SH-SY5Y (cell line): Measurements from ENCODE around the gene XYLT1.

Experiments used
- GATA2 ChIP-seq: IDR thresholded peaks from 2 replicates; pipeline ENCODE4 v1.6.1; 2011; ENCODE audit warnings: mild to moderate bottlenecking, low read depth, low read length
- GATA3 ChIP-seq: IDR thresholded peaks from 2 replicates; pipeline ENCODE4 v1.6.1; 2011; ENCODE audit warnings: low read depth, mild to moderate bottlenecking, low read length, moderate library complexity

The XYLT1 gene

DNA sequence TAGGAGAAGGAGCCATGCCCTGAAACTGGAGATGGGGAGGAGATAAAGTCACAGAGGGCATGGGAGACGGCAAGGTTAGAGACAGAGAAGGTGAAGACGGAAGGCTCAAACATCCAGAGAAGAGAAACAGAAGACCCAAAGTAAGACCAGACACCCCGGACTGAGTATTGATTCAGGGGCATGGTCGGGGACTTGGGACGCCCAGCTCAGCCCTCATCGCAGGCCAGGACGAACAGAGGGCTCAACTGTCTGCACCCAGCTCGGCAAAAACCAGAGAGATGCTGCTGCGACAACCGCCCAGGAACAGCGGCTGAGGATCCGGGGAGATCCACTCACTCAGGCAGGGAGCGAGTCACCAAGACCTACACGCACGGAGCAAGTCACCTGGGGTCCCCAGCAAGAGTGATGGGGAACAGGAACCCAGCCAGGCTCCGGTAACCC, 999 bp downstream of the XYLT1 start:
- TF ChIP-seq GATA2 (peak; percentile 40), GATA3 (no peak)

DNA sequence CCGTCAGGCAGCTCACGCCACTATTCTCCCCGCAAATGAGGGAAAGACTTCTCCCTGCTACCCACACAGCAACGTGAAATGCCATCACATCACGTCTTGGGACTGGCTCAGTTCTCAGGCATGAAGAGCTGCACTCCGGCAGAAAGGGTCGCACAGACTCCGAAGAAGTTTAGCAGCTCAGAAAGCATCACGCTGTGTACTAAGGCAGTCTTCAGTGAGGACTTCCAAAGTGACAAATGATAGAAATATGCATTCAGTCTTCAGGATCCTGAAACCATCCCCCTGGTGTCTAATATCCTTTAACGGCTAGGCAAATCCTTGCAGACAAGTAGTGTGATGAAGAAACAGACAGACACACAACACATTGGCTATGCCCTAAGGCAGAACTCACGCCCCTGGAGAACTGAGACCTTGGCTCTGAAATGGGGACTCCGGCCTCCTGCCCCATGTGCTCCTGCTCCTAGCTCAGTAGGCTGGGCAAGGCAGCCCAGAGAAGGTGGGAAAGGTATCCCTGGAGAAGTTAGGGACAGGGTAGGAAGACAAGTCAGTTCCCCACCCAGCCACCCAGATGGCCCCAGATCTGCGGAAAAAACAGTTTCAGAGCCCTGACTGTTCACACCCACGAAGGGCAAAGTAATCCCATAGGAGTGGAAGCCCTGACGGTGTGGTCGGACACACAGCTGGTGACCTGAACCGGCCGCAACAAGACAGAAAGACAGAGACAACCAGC, 1.6 kb downstream of the XYLT1 start:
- TF ChIP-seq GATA3 (no peak), GATA2 (no peak)

DNA sequence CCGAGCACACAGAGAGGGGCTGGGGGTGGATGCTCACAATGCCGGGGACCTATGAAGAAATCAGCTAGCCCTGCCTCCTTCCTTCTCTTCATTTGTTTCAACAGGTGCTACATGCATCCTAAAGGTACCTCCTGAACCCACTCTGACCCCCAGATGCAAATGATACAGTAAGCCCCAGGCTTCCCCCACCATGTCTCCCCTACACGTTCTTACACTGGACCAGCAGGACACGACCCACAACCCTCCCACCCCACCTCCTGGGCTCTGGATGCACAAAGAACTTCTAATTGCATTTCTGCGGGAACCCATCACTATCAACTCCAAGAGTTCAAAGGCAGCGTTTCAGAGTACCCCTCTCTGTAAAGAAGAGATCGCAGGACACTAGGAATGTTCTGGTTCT, 2.1 kb downstream of the XYLT1 start:
- TF ChIP-seq GATA3 (no peak), GATA2 (no peak)

DNA sequence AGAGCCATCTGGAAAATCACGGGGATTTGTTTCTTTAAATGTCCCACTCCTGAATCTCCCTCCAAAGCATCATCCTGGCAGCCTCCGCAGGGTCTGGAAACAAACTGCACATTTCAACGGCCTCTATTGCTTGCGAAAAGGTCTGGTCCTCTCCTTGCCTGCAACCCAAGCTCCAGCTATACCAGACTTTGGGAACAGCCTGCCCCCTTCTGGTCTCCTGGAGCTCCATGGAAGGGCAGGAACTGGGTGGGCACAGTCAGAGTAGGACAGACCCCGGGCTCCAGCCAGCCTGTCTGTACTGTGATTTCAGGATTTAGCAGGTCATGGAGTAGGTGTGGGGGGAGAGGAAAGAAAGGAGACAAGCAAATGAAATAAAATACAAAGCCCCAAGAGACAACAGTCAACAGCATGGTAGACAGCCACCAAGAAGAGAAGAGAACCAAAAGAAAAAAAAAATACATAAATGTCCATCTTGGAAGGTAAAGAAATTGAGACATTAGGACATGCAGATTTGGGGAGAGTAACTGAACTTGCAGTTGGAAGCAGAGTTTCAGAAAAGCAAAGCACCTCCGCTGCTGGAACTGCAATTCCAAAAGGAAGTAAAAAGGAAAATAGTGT, 2.7 kb downstream of the XYLT1 start:
- no peak for TF ChIP-seq GATA2
- no peak for TF ChIP-seq GATA3

DNA sequence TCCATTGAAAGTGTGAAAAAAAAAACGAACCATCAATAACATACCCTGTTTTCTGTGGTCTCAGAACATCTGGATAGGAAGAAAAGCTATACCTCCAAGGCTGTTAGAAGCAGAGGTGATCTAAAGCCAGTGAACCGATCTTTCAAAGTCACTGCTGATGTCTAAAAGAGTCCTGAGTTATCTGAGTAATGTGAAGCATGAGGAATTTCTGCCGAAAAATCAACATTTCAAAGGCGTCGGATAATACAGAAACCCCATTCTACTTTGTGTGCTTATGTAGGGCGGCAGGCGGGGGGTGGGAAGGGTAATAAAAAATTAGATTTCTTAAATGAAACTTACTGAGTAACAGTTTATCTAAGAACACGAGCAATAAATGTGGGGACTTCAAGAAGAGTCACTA, 3.9 kb downstream of the XYLT1 start:
- no peak for TF ChIP-seq GATA2
- no peak for TF ChIP-seq GATA3

DNA sequence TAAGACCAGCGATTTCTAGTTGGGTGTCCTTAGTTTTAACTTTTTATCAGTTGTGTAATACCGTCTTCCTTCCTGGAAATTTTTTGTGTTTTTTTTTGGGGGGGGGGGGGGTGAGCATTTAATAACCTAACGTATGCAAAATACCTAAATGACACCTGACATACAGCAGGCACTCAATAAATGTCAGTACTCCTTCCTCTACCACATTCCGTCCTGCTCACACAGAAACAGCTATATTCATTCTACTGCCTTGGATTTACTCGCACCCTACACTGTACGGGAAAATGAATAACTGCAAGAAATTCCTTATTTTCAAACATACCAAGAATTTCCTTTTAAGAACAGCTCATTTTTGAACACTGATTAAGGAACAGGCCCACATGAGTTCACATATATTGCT, 5.3 kb downstream of the XYLT1 start:
- TF ChIP-seq GATA2 (no peak), GATA3 (no peak)

DNA sequence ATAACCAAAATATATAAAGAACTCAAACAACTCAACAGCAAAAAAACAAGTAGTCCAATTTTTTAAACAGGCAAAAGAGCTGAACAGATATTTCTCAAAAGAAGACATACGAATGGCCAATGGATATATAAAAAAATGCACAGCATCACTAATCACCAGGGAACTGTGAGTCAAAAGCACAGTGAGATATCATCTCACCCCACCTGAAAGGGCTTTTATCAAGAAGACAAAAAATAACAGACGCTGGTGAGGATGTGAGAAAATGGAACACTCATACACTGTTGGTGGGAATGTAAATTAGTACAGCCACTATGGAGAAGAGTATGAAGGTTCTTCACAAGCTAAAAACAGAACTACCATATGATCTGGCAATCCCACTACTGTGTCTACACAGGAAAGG, 7.4 kb downstream of the XYLT1 start:
- TF ChIP-seq GATA2 (no peak), GATA3 (no peak)

DNA sequence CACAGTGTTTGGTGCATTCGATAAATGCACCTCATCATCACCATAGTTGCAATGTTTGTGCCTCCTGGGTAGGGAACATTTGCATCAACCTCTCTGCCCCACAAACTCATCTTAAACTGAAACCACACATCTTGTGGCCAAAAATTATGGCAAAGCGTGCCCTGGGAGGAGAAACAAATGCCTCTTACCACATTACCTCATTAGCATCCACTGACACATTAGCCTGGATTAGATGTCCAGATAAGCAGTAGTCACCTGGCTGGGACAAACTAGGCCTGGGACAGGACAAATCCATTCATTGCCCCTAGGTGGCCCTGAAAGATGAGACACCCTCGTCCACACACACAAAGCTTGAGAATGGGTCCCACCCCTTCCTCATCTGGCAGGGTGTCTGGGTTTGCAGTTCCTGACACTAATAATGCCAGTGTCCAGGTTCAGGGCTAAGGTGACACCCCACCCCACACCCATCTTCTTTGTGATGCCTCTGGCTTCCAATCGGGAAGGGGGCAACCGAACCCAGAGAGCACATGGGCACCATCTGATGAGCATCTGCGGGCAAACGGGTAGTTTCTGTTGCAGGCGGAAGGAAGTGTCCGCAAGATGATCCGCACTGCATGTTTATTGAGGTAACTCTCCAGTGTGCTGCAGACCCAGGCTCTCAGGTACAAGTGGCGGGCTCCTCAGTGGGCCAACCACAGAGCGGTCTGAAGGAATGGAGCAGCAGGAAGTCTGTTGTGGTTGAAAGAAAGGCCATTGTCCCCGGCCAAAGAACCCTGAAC, 8.6 kb downstream of the XYLT1 start:
- no peak for TF ChIP-seq GATA3
- no peak for TF ChIP-seq GATA2

DNA sequence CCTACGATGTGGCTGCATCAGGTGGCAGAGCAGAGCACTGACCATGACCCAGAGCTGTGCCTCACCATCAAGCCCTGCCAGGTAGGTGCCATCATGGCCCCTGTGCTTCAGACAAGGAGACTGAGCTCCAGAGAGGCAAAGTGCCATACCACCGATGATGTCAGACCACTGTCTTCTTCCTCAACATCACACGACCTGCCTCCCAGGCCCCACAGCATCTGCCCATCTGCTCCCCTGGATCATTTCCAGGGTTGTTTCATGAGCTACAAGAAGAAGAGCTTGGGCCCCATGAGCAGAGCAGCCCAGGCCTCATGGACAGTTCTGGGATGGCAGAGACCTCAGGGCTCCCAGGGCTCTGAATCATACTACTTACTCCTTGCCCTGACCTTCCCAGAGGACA, 9.9 kb downstream of the XYLT1 start:
- TF ChIP-seq GATA3 (no peak), GATA2 (no peak)

DNA sequence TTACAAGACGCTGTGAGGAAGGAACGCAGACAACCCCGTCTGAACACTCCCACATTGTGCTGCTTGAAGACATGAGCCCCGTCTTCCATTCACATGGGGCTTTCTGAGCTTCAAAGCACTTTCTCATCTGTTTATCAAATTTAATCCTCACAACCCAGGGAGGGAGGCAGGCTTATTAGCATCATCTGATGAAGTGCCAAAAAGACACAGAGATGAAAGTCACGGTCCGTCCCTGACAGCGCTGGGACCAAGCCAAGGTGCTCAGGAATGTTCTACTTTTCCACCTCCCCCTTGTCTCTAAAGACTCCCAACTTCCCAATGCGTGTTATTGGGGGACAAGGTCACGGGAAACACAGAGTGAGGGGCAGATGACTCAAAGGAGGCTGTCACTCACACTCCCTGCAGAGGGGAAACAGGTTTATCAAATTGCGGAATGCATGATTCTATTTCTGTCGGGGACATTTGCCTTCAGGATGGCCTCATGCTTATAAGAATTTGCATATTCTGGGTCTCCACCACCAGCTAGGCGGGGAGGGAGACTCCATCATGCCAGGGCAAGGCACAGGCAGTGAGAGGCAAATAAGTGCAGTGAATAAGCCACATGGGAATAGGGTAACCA, 10.7 kb downstream of the XYLT1 start:
- TF ChIP-seq GATA3 (no peak), GATA2 (no peak)

DNA sequence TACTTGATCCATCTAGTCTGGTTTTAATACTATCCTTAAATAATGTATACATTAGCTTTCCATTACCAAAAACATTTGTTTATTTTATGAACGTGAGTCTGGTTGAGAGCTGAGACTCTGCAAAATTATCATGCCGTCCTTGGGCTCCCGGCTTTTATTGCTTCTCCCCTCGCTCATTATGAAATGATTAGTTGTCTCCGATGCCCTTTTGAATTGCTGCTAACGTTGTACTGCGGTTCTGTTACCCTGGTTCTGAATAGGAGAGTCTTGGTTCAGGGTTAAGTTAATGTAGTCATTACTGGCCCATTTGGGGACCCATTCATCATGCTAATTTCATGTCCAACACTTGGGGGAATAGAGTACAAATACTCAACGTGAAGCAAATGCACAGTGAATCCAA, 12.8 kb downstream of the XYLT1 start:
- TF ChIP-seq GATA2 (no peak), GATA3 (no peak)

DNA sequence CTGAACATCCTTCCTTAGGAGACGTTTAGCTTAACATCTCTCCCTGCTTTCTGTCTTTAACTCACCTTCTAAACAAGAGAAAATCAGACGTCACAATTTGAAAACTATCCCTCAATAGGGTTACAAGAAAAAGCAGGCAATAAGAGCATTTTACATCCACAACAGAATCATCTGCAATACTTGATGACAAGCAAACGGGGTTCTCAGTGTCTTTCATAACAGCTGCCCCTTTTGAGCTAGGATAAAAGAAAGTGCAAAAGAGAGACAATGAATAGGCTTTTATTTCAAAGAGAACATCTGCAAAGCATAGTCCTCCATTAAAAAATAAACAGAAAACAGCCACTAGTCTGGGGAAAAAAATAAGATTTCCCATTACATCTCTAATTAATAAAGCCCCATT, 13.2 kb downstream of the XYLT1 start:
- TF ChIP-seq GATA2 (no peak), GATA3 (no peak)

DNA sequence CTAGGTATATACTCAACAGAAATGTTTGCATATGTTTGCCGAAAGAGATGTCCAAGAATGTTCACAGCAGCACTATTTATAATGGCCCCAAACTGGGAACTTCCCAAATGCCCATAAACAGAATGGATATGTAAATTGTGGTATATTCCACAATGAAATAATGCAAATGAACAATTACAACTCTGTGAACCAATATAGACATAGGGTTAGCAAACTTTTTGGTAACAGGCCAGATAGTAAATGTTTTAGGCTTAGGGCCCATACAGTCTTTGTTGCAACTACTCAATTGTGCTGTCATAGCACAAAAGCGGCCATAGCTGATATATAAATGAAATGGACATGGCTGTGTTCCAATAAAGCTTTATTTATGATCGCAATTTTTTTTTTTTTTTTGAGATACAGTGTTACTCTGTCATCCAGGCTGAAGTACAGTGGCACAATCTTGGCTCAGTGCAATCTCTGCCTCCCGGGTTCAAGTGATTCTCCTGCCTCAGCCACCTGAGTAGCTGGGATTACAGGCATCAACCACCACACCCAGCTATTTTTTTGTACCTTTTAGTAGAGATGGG, 16.5 kb downstream of the XYLT1 start:
- no peak for TF ChIP-seq GATA3
- TF ChIP-seq GATA2 = no peak
